H1 (cell line): ENCODE results near the gene SLC35G4. TPM values are rescaled to one million over a fixed set of nuclear protein-coding genes. Genes with fewer than 3 reads are reported as not detected.

Experiments
- CTCF ChIA-PET: fragments of 300-600 bp; sonication (Branson Sonifier 250); formaldehyde crosslinking; loops from one replicate; lab custom pipeline; 2021; ENCODE audit not compliant: partially characterized antibody; lab: Charles Lee
- POLR2A ChIA-PET: fragments of 300-600 bp; sonication (Branson Sonifier 250); formaldehyde crosslinking; loops from one replicate; lab custom pipeline; 2021; ENCODE audit warnings: inconsistent platforms; ENCODE audit not compliant: partially characterized antibody; lab: Charles Lee
- DNase-seq, 2 experiments: peaks; one replicate each; pipeline versions ENCODE4 v3.0.0 to v3.0.0-alpha.2; 2010 to 2022; ENCODE audit warnings: low spot score in 2 of 2, low read depth in 1 of 2, mixed read lengths in 1 of 2
- FAIRE-seq: peaks from 2 replicates; lab custom pipeline; 2011; peaks lifted over from hg19 to GRCh38; lab: Jason Lieb, UNC
- H2AFZ ChIP-seq: 2 replicates; pipeline ENCODE4 v1.8.1; 2012; ENCODE audit warnings: low read length, inconsistent platforms
- H2AK5ac ChIP-seq: 2 replicates; pipeline ENCODE4 v1.6.1; 2013; ENCODE audit warnings: low read depth, low read length
- H2BK120ac ChIP-seq: replicated peaks from 2 replicates; pipeline ENCODE3; 2013; ENCODE audit warnings: low read depth, low read length, inconsistent platforms
- H2BK12ac ChIP-seq: 2 replicates; pipeline ENCODE4 v1.6.1; 2013; ENCODE audit warnings: low read depth, low read length
- H2BK15ac ChIP-seq: 2 replicates; pipeline ENCODE4 v1.6.1; 2013; ENCODE audit warnings: low read length
- H2BK20ac ChIP-seq: 2 replicates; pipeline ENCODE4 v1.6.1; 2013; ENCODE audit warnings: low read length
- H2BK5ac ChIP-seq: 2 replicates; pipeline ENCODE4 v1.6.1; 2013; ENCODE audit warnings: low read depth, low read length
- H3K14ac ChIP-seq: 2 replicates; pipeline ENCODE4 v1.6.1; 2013; ENCODE audit warnings: inconsistent platforms; ENCODE audit not compliant: insufficient read length
- H3K18ac ChIP-seq: 2 replicates; pipeline ENCODE4 v1.6.1; 2013; ENCODE audit warnings: low read length; ENCODE audit errors: extremely low read depth
- H3K23ac ChIP-seq: 2 replicates; pipeline ENCODE4 v1.6.1; 2013; ENCODE audit warnings: inconsistent platforms; ENCODE audit not compliant: insufficient read length
- H3K23me2 ChIP-seq: 2 replicates; pipeline ENCODE4 v1.6.1; 2013; ENCODE audit warnings: low read depth, low read length
- H3K27ac ChIP-seq: 2 replicates; pipeline ENCODE4 v1.6.1; 2011; ENCODE audit warnings: low read depth, low read length, inconsistent platforms
- H3K27me3 ChIP-seq, 4 experiments: replicated peaks in 1 of 4; 1 replicate in 1 of 4; 2 replicates in 3 of 4; pipeline versions ENCODE4 v1.6.1 to v1.8.1; 2011 to 2013; ENCODE audit warnings: low read length in 3 of 4, mild to moderate bottlenecking in 3 of 4, inconsistent platforms in 2 of 4, mixed read lengths in 2 of 4, moderate library complexity in 1 of 4; ENCODE audit not compliant: control insufficient read depth in 3 of 4, insufficient read depth in 3 of 4; ENCODE audit errors: extremely low read depth in 1 of 4
- H3K36me3 ChIP-seq, 4 experiments: 2 replicates each; pipeline versions ENCODE4 v1.6.1 to v1.8.1; 2011 to 2013; ENCODE audit warnings: mild to moderate bottlenecking in 4 of 4, low read length in 3 of 4, moderate library complexity in 2 of 4, control low read depth in 1 of 4, inconsistent platforms in 1 of 4; ENCODE audit not compliant: insufficient read depth in 4 of 4, control insufficient read depth in 2 of 4
- H3K4ac ChIP-seq: replicated peaks from 2 replicates; pipeline ENCODE3; 2013; ENCODE audit warnings: low read length, low read depth, mixed read lengths, inconsistent platforms; ENCODE audit not compliant: insufficient read length
- H3K4me1 ChIP-seq, 4 experiments: replicated peaks in 1 of 4; 1 replicate in 1 of 4; 2 replicates in 3 of 4; pipeline versions ENCODE4 v1.6.1 to v1.8.1; 2011 to 2013; ENCODE audit warnings: low read length in 3 of 4, inconsistent platforms in 2 of 4, mixed read lengths in 1 of 4; ENCODE audit not compliant: insufficient read depth in 4 of 4, control insufficient read depth in 3 of 4
- H3K4me2 ChIP-seq, 2 experiments: 2 replicates each; pipeline versions ENCODE4 v1.6.1 to v1.8.1; 2011 to 2013; ENCODE audit warnings: low read depth in 2 of 2, low read length in 2 of 2, control low read depth in 1 of 2, inconsistent platforms in 1 of 2, mild to moderate bottlenecking in 1 of 2; ENCODE audit not compliant: insufficient read depth in 1 of 2
- H3K4me3 ChIP-seq, 4 experiments: fragments of 200-600, 300-600 bp in 1 of 4; sonication (generic), shearing (Covaris generic), sonication (Bioruptor Twin) in 1 of 4; 2 replicates each; pipeline versions ENCODE4 v1.5.1 to v1.8.1; 2011 to 2016; ENCODE audit warnings: low read length in 4 of 4, low read depth in 3 of 4, control low read depth in 2 of 4, inconsistent platforms in 2 of 4, mild to moderate bottlenecking in 2 of 4, mixed read lengths in 1 of 4, moderate library complexity in 1 of 4; ENCODE audit not compliant: insufficient read depth in 2 of 4; ENCODE audit errors: extremely low read depth in 1 of 4
- H3K56ac ChIP-seq: replicated peaks from 2 replicates; pipeline ENCODE3; 2013; ENCODE audit warnings: low read depth, mild to moderate bottlenecking, mixed read lengths, low read length, inconsistent platforms; ENCODE audit not compliant: insufficient read length
- H3K79me1 ChIP-seq: 2 replicates; pipeline ENCODE4 v1.6.1; 2013; ENCODE audit warnings: low read depth, low read length, control low read depth
- H3K79me2 ChIP-seq, 2 experiments: 2 replicates each; pipeline versions ENCODE4 v1.6.1 to v1.8.1; 2012 to 2013; ENCODE audit warnings: low read length in 2 of 2, mild to moderate bottlenecking in 2 of 2, inconsistent platforms in 1 of 2; ENCODE audit not compliant: insufficient read depth in 2 of 2, control insufficient read depth in 1 of 2
- H3K9ac ChIP-seq, 4 experiments: replicated peaks in 1 of 4; 1 replicate in 1 of 4; 2 replicates in 3 of 4; pipeline versions ENCODE4 v1.6.1 to v1.8.1; 2011 to 2013; ENCODE audit warnings: low read depth in 3 of 4, low read length in 3 of 4, control low read depth in 2 of 4, mild to moderate bottlenecking in 2 of 4, moderate library complexity in 2 of 4, inconsistent platforms in 1 of 4; ENCODE audit errors: extremely low read depth in 1 of 4
- H3K9me3 ChIP-seq, 2 experiments: 2 replicates each; pipeline versions ENCODE4 v1.6.1 to v1.8.1; 2012 to 2013; ENCODE audit warnings: mild to moderate bottlenecking in 2 of 2, moderate library complexity in 2 of 2, control low read depth in 1 of 2, inconsistent platforms in 1 of 2, low read depth in 1 of 2, low read length in 1 of 2, mixed read lengths in 1 of 2; ENCODE audit not compliant: insufficient read depth in 2 of 2
- H4K20me1 ChIP-seq, 2 experiments: replicated peaks in 1 of 2; 2 replicates each; pipeline versions ENCODE3 to v1.8.1; 2011 to 2013; ENCODE audit warnings: inconsistent platforms in 2 of 2, low read length in 2 of 2, mild to moderate bottlenecking in 1 of 2; ENCODE audit not compliant: insufficient read depth in 2 of 2, control insufficient read depth in 1 of 2
- H4K5ac ChIP-seq: 2 replicates; pipeline ENCODE4 v1.6.1; 2013; ENCODE audit warnings: low read length, low read depth, mixed read lengths, inconsistent platforms; ENCODE audit not compliant: insufficient read length
- H4K8ac ChIP-seq: 2 replicates; pipeline ENCODE4 v1.8.0; 2013; ENCODE audit warnings: mild to moderate bottlenecking, moderate library complexity, low read length, inconsistent platforms; ENCODE audit not compliant: insufficient read depth; ENCODE audit errors: extremely low read depth
- H4K91ac ChIP-seq: replicated peaks from 2 replicates; pipeline ENCODE3; 2013; ENCODE audit warnings: low read length, mixed read lengths, inconsistent platforms; ENCODE audit not compliant: insufficient read length
- BRCA1 ChIP-seq: IDR thresholded peaks from 2 replicates; pipeline ENCODE4 v1.6.1; 2012; ENCODE audit warnings: low read depth, low read length, improper control_type of control experiment
- E2F6 ChIP-seq: IDR thresholded peaks from 2 replicates; pipeline ENCODE4 v1.6.1; 2012; ENCODE audit warnings: inconsistent platforms
- EZH2 ChIP-seq: fragments of 200-600 bp; sonication (generic); IDR thresholded peaks from 2 replicates; pipeline ENCODE4 v1.7.1; 2012; ENCODE audit warnings: low read depth, mild to moderate bottlenecking, moderate library complexity, low read length, inconsistent platforms; ENCODE audit not compliant: severe bottlenecking
- HDAC2 ChIP-seq, 2 experiments: fragments of 300-600 bp in 1 of 2; sonication (generic) in 1 of 2; IDR thresholded peaks; 2 replicates each; pipeline ENCODE4 v1.6.1; 2011 to 2012; ENCODE audit warnings: low read depth in 2 of 2, low read length in 2 of 2, mild to moderate bottlenecking in 2 of 2, moderate library complexity in 2 of 2, borderline replicate concordance in 1 of 2, inconsistent platforms in 1 of 2
- JUN ChIP-seq: IDR thresholded peaks from 2 replicates; pipeline ENCODE4 v1.6.1; 2011; ENCODE audit warnings: low read depth, mild to moderate bottlenecking, improper control_type of control experiment, low read length
- KDM1A ChIP-seq: fragments of 200-600, 300-600 bp; sonication (generic); IDR thresholded peaks from 2 replicates; pipeline ENCODE4 v1.7.1; 2016; ENCODE audit warnings: mild to moderate bottlenecking, low read length, borderline replicate concordance
- KDM5A ChIP-seq: fragments of 200-600 bp; IDR thresholded peaks from 2 replicates; pipeline ENCODE4 v1.7.1; 2012; ENCODE audit warnings: mild to moderate bottlenecking, low read length, inconsistent platforms, mixed read lengths
- NANOG ChIP-seq: IDR thresholded peaks from 2 replicates; pipeline ENCODE4 v1.6.1; 2011; ENCODE audit warnings: low read length, low read depth, mild to moderate bottlenecking, inconsistent platforms; ENCODE audit not compliant: insufficient read depth, poor library complexity, severe bottlenecking
- NRF1 ChIP-seq: IDR thresholded peaks from 2 replicates; pipeline ENCODE4 v1.6.1; 2011; ENCODE audit warnings: mild to moderate bottlenecking, low read depth, low read length, improper control_type of control experiment
- RFX5 ChIP-seq: IDR thresholded peaks from 2 replicates; pipeline ENCODE4 v1.6.1; 2011; ENCODE audit warnings: low read depth, low read length, improper control_type of control experiment, borderline replicate concordance
- SAP30 ChIP-seq: fragments of 300-600 bp; sonication (generic); IDR thresholded peaks from 2 replicates; pipeline ENCODE4 v1.7.1; 2012; ENCODE audit warnings: low read length, moderate library complexity, mild to moderate bottlenecking, inconsistent platforms; ENCODE audit not compliant: insufficient read depth, insufficient replicate concordance
- SIRT6 ChIP-seq: IDR thresholded peaks from one replicate; pipeline ENCODE4 v1.7.1; 2012; ENCODE audit warnings: low read length, inconsistent platforms
- SP2 ChIP-seq: IDR thresholded peaks from 2 replicates; pipeline ENCODE4 v1.6.1; 2012; ENCODE audit warnings: mild to moderate bottlenecking, low read length, inconsistent platforms
- TEAD4 ChIP-seq: IDR thresholded peaks from 2 replicates; pipeline ENCODE4 v1.6.1; 2012; ENCODE audit warnings: low read depth, low read length, inconsistent platforms, mixed read lengths
- WGBS, 2 experiments: shearing (Covaris generic) in 1 of 2; methylation state at CpG; one replicate each; pipeline versions ENCODE4 v1.1.6 to v1.1.7; 2013 to 2015; ENCODE audit warnings: low lambda C conversion rate in 2 of 2, mixed read lengths in 2 of 2, inconsistent platforms in 1 of 2, low coverage in 1 of 2, missing lambda C conversion rate in 1 of 2; ENCODE audit not compliant: insufficient replicate concordance in 2 of 2, insufficient coverage in 1 of 2, insufficient read length in 1 of 2; ENCODE audit errors: extremely low coverage in 1 of 2, missing lambda C conversion rate in 1 of 2; 5-methylcytosine and 5-hydroxymethylcytosine counted together
- polyA plus RNA-seq, 7 experiments: library from polyadenylated mRNA; depleted of rRNA in 3 of 7; stranded (reverse) in 5 of 7; unstranded in 2 of 7; fragments of >200 nt in 5 of 7; fragments of 200-250 nt in 2 of 7; gene quantifications; 1 replicate in 5 of 7; 2 replicates in 1 of 7; 4 replicates in 1 of 7; pipeline versions ENCODE4 v1.2.1 to v1.2.3, GENCODE V29; 2011 to 2013; ENCODE audit warnings: missing spikeins in 2 of 7, mixed read lengths in 2 of 7
- total RNA-seq: library from RNA; stranded (reverse); fragmentation: NEBNext Ultra II Directional; extraction: Animal tissue kit (Norgen Biotek cat#: 25700); gene quantifications from 2 replicates; pipeline ENCODE4 v1.2.1, GENCODE V29; 2021

SLC35G4 gene
- total and polyA plus RNA-seq, 2 of the 8 experiments (the other 6 are each of a cell fraction or from before 2014, with no cell fraction given) = not detected

GRCh38 chr18:11587432-11587831 lies 22.0 kb upstream of the SLC35G4 start:
- no peak overlapping the region for H3K4me3 ChIP-seq
- no peak for DNase-seq
- peaks cover 0 to 3% of the 10 kb centered on the region in 2 experiments; a peak in 2 of 4 replicates for H3K9me3 ChIP-seq
- TF ChIP-seq KDM5A (no peak), SAP30 (no peak), EZH2 (no peak), RFX5 (no peak), SP2 (no peak), BRCA1 (no peak), KDM1A (no peak), SIRT6 (no peak), NRF1 (no peak), NANOG (no peak), TEAD4 (no peak), HDAC2 (IDR thresholded peaks at IDR 0.05; ENCODE audit: borderline replicate concordance in 1 of 2, low read depth in 2 of 2, low read length in 2 of 2) (no peak), JUN (no peak), E2F6 (no peak)

More at GRCh38 chr18:11587432-11587831, 22.0 kb upstream of the SLC35G4 start:
- H2BK15ac ChIP-seq = no peak overlapping the region
- no peak overlapping the region for H3K23ac ChIP-seq
- H3K36me3 ChIP-seq = no peaks in the 10 kb centered on the region
- H3K4ac ChIP-seq = no peak overlapping the region
- H4K5ac ChIP-seq = no peak overlapping the region
- H3K79me1 ChIP-seq = no peaks in the 10 kb centered on the region
- H3K27ac ChIP-seq = no peak overlapping the region
- no peak overlapping the region for H3K56ac ChIP-seq
- no peak overlapping the region for H3K4me2 ChIP-seq
- H3K27me3 ChIP-seq = no peaks in the 10 kb centered on the region
- no peak for FAIRE-seq
- H4K8ac ChIP-seq = no peak overlapping the region
- H2BK5ac ChIP-seq = no peak overlapping the region
- no peaks in the 10 kb centered on the region for H3K79me2 ChIP-seq
- no peak overlapping the region for H2AK5ac ChIP-seq
- H3K23me2 ChIP-seq = no peaks in the 10 kb centered on the region
- no peak overlapping the region for H2BK20ac ChIP-seq
- no peaks in the 10 kb centered on the region for H4K20me1 ChIP-seq
- no peak overlapping the region for H3K14ac ChIP-seq
- no peak overlapping the region for H3K18ac ChIP-seq
- ChIA-PET CTCF (interaction anchor here (0.5 to 0.9 kb wide), 2 partner anchors 68 to 792 kb away, joined by 3 read pairs; no protein-coding TSS in a partner anchor), POLR2A (no interaction called here)
- H4K91ac ChIP-seq = no peak overlapping the region
- no peak overlapping the region for H2AFZ ChIP-seq
- H3K9ac ChIP-seq = no peak overlapping the region
- no peak overlapping the region for H2BK120ac ChIP-seq
- 91% methylated on average over 2 of the region's 2 CpGs; no CpG with 5 or more reads in 1 of the 2 experiments for WGBS, 2 experiments
- no peak overlapping the region for H2BK12ac ChIP-seq
- H3K4me1 ChIP-seq = 0 out of 7 replicates have a peak, but pooled peaks cover 0 to 1% (median 0%) of the 10 kb centered on the region in 4 experiments
